ENCODE measurements around the gene NDC80. TPM values are rescaled to one million over a fixed set of nuclear protein-coding genes. Genes with fewer than 3 reads are reported as not detected.

The NDC80 gene
- total RNA-seq, 1 donor: 2.2 TPM

- Histone ChIP-seq H3K4me3 (ENCODE audit: insufficient read depth, low read length) (no peak overlapping the region), H3K4me1 (ENCODE audit: insufficient read depth, low read length) (no peaks in the 10 kb centered on the region), H4K20me1 (ENCODE audit: insufficient read depth, low read length) (no peaks in the 10 kb centered on the region), H3K9me3 (ENCODE audit: low read depth, low read length) (no peaks in the 10 kb centered on the region), H3K27me3 (ENCODE audit: insufficient read depth, low read length) (no peaks in the 10 kb centered on the region), H2AFZ (ENCODE audit: low read length) (no peak overlapping the region), H3K4me2 (ENCODE audit: insufficient read depth, low read length) (no peak overlapping the region), H3K27ac (ENCODE audit: low read depth, low read length) (no peak overlapping the region), H3K36me3 (ENCODE audit: insufficient read depth, low read length) (no peaks in the 10 kb centered on the region), H3K79me2 (ENCODE audit: insufficient read depth, low read length) (no peaks in the 10 kb centered on the region)
- DNase-seq (ENCODE audit: insufficient read length, low spot score, missing footprints): no peak
- no peak for TF ChIP-seq CTCF (IDR thresholded peaks at IDR 0.05; ENCODE audit: extremely low read depth, low read depth, low read length)
Measured at GRCh38 chr18:2554696-2555095, 16.7 kb upstream of the NDC80 start.

- no peaks in the 10 kb centered on the region for H3K27me3 ChIP-seq (ENCODE audit: insufficient read depth, low read length)
- H3K4me2 ChIP-seq (ENCODE audit: insufficient read depth, low read length): no peak overlapping the region
- DNase-seq (ENCODE audit: insufficient read length, low spot score, missing footprints): no peak
- H3K36me3 ChIP-seq (ENCODE audit: insufficient read depth, low read length): no peaks in the 10 kb centered on the region
- no peak overlapping the region for H2AFZ ChIP-seq (ENCODE audit: low read length)
- H3K4me3 ChIP-seq (ENCODE audit: insufficient read depth, low read length): no peak overlapping the region
- H4K20me1 ChIP-seq (ENCODE audit: insufficient read depth, low read length): no peaks in the 10 kb centered on the region
- H3K79me2 ChIP-seq (ENCODE audit: insufficient read depth, low read length): no peaks in the 10 kb centered on the region
- no peaks in the 10 kb centered on the region for H3K4me1 ChIP-seq (ENCODE audit: insufficient read depth, low read length)
- no peak for TF ChIP-seq CTCF (IDR thresholded peaks at IDR 0.05; ENCODE audit: extremely low read depth, low read depth, low read length)
- H3K27ac ChIP-seq (ENCODE audit: low read depth, low read length): no peak overlapping the region
- no peaks in the 10 kb centered on the region for H3K9me3 ChIP-seq (ENCODE audit: low read depth, low read length)
Measured at GRCh38 chr18:2555895-2556294, 15.5 kb upstream of the NDC80 start.

- no peaks in the 10 kb centered on the region for H3K79me2 ChIP-seq (ENCODE audit: insufficient read depth, low read length)
- no peak overlapping the region for H3K27ac ChIP-seq (ENCODE audit: low read depth, low read length)
- no peak for DNase-seq (ENCODE audit: insufficient read length, low spot score, missing footprints)
- peaks cover 6% of the 10 kb centered on the region for H3K36me3 ChIP-seq (ENCODE audit: insufficient read depth, low read length)
- H4K20me1 ChIP-seq (ENCODE audit: insufficient read depth, low read length): no peaks in the 10 kb centered on the region
- no peaks in the 10 kb centered on the region for H3K9me3 ChIP-seq (ENCODE audit: low read depth, low read length)
- H3K4me2 ChIP-seq (ENCODE audit: insufficient read depth, low read length): no peak overlapping the region
- no peaks in the 10 kb centered on the region for H3K27me3 ChIP-seq (ENCODE audit: insufficient read depth, low read length)
- H3K4me3 ChIP-seq (ENCODE audit: insufficient read depth, low read length): no peak overlapping the region
- H3K4me1 ChIP-seq (ENCODE audit: insufficient read depth, low read length): no peaks in the 10 kb centered on the region
- no peak overlapping the region for H2AFZ ChIP-seq (ENCODE audit: low read length)
- TF ChIP-seq CTCF (IDR thresholded peaks at IDR 0.05; ENCODE audit: extremely low read depth, low read depth, low read length): no peak
Measured at GRCh38 chr18:2557536-2557935, 13.8 kb upstream of the NDC80 start.

- no peaks in the 10 kb centered on the region for H3K4me1 ChIP-seq (ENCODE audit: insufficient read depth, low read length)
- no peak for TF ChIP-seq CTCF (IDR thresholded peaks at IDR 0.05; ENCODE audit: extremely low read depth, low read depth, low read length)
Measured at GRCh38 chr18:2559249-2559648, 12.1 kb upstream of the NDC80 start.

More at GRCh38 chr18:2559249-2559648, 12.1 kb upstream of the NDC80 start:
- DNase-seq (ENCODE audit: insufficient read length, low spot score, missing footprints): no peak
- H3K9me3 ChIP-seq (ENCODE audit: low read depth, low read length): no peaks in the 10 kb centered on the region
- no peak overlapping the region for H2AFZ ChIP-seq (ENCODE audit: low read length)
- peaks cover 6% of the 10 kb centered on the region for H3K36me3 ChIP-seq (ENCODE audit: insufficient read depth, low read length)
- H3K27me3 ChIP-seq (ENCODE audit: insufficient read depth, low read length): no peaks in the 10 kb centered on the region
- H4K20me1 ChIP-seq (ENCODE audit: insufficient read depth, low read length): no peaks in the 10 kb centered on the region
- no peak overlapping the region for H3K4me2 ChIP-seq (ENCODE audit: insufficient read depth, low read length)
- no peak overlapping the region for H3K27ac ChIP-seq (ENCODE audit: low read depth, low read length)
- H3K79me2 ChIP-seq (ENCODE audit: insufficient read depth, low read length): no peaks in the 10 kb centered on the region
- no peak overlapping the region for H3K4me3 ChIP-seq (ENCODE audit: insufficient read depth, low read length)

Data from osteoblast (primary cell).